Prostate gland (tissue), 2 donors: ENCODE measurements around the gene PODN.

Experiments
- POLR2A ChIP-seq: fragments of 450-650 bp; IDR thresholded peaks from one replicate; pipeline ENCODE4 v1.6.1; 2016; ENCODE audit warnings: antibody characterized with exemption, mild to moderate bottlenecking
- POLR2AphosphoS5 ChIP-seq: sonication (generic); formaldehyde crosslinking; IDR thresholded peaks from one replicate; pipeline ENCODE4 v1.6.1; 2017; ENCODE audit warnings: antibody characterized with exemption
- TF ChIP-seq, protein P1 (sequence below), 4 experiments: fragments of 200-600 bp in 2 of 4; fragments of 450-650 bp in 2 of 4; sonication (generic) in 2 of 4; IDR thresholded peaks; 1 replicate in 3 of 4; 2 replicates in 1 of 4; pipeline ENCODE4 v1.5.1; 2016 to 2019; ENCODE audit warnings: antibody characterized with exemption in 4 of 4, mild to moderate bottlenecking in 2 of 4, moderate library complexity in 2 of 4

DNA sequence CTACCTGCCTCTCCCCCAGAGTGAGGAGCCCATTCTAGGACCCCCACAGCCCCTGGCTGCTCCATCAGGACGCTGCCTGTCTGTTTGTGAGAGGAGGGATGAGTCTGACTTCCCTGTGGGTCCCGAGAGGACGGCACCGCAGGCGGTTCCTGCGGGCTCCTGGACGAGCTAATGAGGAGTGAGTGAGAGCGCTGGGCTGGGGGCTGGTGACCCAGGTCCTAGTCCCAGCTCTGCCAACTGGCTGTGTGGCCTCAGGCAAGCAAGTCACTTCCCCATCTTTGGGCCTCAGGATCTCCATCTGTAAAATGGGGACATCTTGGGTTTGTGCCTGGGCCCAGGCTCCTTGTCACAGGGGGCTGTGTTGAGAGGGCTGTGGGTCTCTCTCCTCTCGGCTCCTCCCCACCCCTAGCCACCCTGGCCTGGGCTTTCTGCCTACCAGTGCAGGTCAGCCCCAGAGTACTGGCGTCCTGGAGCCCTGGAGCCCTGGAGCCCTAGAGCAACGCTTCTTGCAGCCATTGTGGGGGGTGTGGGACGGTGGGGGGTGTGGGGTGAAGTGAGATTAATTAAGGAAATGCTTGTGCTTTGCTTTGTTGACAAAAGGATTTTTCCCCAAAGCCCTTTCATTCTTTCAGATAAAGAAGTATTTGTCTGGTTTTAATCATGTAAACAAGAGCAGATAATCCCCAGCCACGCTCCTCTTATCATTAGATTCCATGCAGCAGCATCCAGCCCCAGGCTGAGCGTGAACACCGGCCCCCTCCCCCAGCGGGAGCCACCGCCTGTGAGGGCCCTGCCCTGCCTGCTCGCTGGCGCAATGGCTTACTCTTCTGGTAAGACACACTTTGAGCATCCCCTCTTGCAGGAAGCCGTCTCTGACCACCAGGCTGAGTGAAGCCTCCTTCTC, 53.6 kb downstream of the PODN start:
- TF ChIP-seq, protein P1, sequence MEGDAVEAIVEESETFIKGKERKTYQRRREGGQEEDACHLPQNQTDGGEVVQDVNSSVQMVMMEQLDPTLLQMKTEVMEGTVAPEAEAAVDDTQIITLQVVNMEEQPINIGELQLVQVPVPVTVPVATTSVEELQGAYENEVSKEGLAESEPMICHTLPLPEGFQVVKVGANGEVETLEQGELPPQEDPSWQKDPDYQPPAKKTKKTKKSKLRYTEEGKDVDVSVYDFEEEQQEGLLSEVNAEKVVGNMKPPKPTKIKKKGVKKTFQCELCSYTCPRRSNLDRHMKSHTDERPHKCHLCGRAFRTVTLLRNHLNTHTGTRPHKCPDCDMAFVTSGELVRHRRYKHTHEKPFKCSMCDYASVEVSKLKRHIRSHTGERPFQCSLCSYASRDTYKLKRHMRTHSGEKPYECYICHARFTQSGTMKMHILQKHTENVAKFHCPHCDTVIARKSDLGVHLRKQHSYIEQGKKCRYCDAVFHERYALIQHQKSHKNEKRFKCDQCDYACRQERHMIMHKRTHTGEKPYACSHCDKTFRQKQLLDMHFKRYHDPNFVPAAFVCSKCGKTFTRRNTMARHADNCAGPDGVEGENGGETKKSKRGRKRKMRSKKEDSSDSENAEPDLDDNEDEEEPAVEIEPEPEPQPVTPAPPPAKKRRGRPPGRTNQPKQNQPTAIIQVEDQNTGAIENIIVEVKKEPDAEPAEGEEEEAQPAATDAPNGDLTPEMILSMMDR (IDR thresholded peaks at IDR 0.05) = no peak
- TF ChIP-seq POLR2A = no peak
- TF ChIP-seq POLR2AphosphoS5 = no peak
